Regular cardiac myocyte (primary cell): Measurements from ENCODE around the gene ANKRA2. TPM values are rescaled to one million over a fixed set of nuclear protein-coding genes. Genes with fewer than 3 reads are reported as not detected.

Source experiments
- total RNA-seq: library from RNA; depleted of rRNA; stranded (reverse); fragments of >200 nt; gene quantifications from 2 replicates; pipeline ENCODE4 v1.2.3, GENCODE V29; 2014

Gene ANKRA2
- total RNA-seq, result 12.8 and 28.8 TPM in 2 replicates

GRCh38 chr5:73565139-73565968, at the start of gene ANKRA2, which contains the start of gene UTP15:
Gene ANKRA2 (minus strand): TSS chr5:73565639. CDS start chr5:73562881, 2,758 bp downstream.
Gene UTP15 (plus strand): TSS chr5:73565743. CDS start chr5:73567345, 1,602 bp downstream.

Other genes starting within 250 kb of the ANKRA2 start
- 6.5 and 7.1 TPM in 2 replicates for gene FOXD1, start 116.9 kb downstream of the ANKRA2 start, total RNA-seq
- 171 and 249 TPM in 2 replicates for gene BTF3, start 67.2 kb downstream of the ANKRA2 start, total RNA-seq
- 22.0 and 25.7 TPM in 2 replicates for gene UTP15, start 104 bp upstream of the ANKRA2 start, total RNA-seq
- 23.8 and 51.9 TPM in 2 replicates for gene ARHGEF28, start 60.6 kb upstream of the ANKRA2 start, total RNA-seq